CD4-positive, alpha-beta T cell treated with Interleukin-6 at 100 ng/mL for 8 hours (primary cell): Measurements from ENCODE around the gene IHH.

Experiments
- DNase-seq: peaks from one replicate; pipeline ENCODE4 v3.0.0-alpha.2; 2020; ENCODE audit warnings: mixed read lengths, low spot score

The IHH gene

DNA sequence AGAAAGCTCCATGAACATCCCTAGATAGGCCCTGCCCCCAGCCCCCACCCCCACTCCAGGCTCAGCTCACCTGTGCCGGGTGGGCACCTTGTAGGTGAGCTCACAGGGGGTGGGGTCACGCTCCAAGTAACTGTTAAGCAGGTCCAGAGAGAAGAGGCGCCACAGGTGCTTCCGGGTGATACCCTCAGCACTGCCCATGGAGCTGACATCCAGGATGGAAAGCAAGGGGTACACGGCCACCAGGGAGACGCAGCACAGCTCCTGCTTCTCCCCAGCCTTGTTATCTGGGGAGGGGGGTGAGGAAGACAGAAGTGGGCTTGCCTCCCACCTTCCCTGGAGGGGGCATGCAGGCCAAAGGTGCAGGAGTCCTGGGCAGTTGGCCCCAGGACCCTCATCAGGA lies 41.3 kb downstream of the IHH start:
- DNase-seq = no peak

DNA sequence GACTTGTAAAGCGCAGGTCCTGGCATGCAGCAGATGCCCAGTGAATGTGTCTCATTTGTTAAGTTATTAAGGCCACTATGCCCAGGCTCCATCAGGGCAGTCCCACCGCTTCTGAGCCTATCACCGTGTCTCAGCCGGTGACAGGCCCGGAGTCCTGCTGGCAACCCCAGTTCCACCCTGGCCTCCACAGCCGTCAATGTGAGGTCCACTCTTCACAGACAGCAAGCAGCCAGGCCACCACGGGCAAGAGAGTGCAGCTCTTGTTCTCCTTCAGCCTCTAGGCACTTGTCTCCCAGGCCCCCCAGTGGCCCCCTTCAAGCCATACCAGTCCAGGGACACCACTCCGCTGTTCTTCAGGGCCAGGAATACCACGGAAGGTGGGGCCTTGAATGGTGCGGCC lies 42.0 kb downstream of the IHH start:
- DNase-seq = no peak

DNA sequence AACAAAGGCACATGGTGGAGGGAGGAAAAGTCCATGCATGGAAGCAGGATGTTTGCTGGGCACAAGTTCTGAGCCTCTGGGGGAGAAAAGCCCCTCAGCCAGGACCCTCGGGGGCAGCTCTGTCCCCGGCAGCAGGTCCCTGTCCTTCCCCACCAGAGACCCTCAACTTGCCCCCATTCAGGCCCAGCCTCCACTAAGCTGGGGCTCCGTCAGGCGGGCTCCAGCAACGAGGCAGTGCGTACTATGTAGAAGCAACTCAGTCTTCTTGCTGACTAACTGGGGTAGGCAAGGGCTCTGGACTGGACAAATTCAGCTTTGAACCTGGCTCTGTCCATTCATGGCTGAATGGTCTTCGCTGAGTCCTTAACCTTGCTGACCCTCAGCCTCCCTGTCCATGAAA lies 42.4 kb downstream of the IHH start:
- DNase-seq = no peak

GRCh38 chr2:219017201-219017931 lies 43.4 kb downstream of the IHH start:
- DNase-seq = no peak

GRCh38 chr2:219016721-219017120 lies 44.0 kb downstream of the IHH start:
- no peak for DNase-seq

DNA sequence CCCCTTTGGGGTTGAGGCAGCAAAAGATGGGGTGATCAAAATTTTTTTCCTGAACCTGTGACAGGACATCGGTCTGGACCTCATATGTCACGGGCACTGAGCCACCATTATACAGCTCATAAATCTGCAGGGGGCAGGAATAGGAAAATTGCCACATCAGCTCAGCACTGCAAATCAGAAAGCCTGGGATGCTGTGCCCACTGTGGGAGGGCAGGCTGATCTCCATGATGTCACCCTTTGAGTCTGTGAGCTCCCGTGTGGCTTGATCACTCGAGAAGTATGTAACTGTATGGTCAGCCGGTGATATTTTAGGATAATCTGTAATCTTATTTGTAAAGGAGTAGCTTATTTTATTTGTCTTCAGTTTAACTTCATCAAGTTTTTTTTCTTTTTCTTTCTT lies 49.8 kb downstream of the IHH start:
- no peak for DNase-seq

- DNase-seq = no peak
Observed at GRCh38 chr2:219010162-219010756, 50.5 kb downstream of the IHH start.

- DNase-seq = no peak
Observed at GRCh38 chr2:219009294-219009693, 51.4 kb downstream of the IHH start.
